ENCODE measurements around the gene CDK5RAP3. TPM values are rescaled to one million over a fixed set of nuclear protein-coding genes. Genes with fewer than 3 reads are reported as not detected.
A peak's percentile ranks its signal among the peaks of the same experiment; 100 is the strongest.

CDK5RAP3 gene
- total and polyA plus RNA-seq, 2 of the 13 experiments (the other 11 are each of a cell fraction or from before 2014, with no cell fraction given) = 128 to 154 TPM

- TF ChIP-seq ZBTB39 (CRISPR knock-in tag; IDR thresholded peaks at IDR 0.05) (peak; percentile 57; the same call in 1 of the 2 replicates), MZF1 (CRISPR knock-in tag; IDR thresholded peaks at IDR 0.05; ENCODE audit: borderline replicate concordance) (no peak), TBX2 (CRISPR knock-in tag; IDR thresholded peaks at IDR 0.05; ENCODE audit: borderline replicate concordance) (peak; percentile 75), ZHX2 (IDR thresholded peaks at IDR 0.05; ENCODE audit: low read depth) (peak; percentile 54; the same call in 1 of the 2 replicates), ZHX2 (CRISPR knock-in tag; IDR thresholded peaks at IDR 0.05; ENCODE audit: borderline replicate concordance) (no peak), ZMYM4 (CRISPR knock-in tag; IDR thresholded peaks at IDR 0.05) (peak; percentile 70), HOXA9 (CRISPR knock-in tag; IDR thresholded peaks at IDR 0.05; ENCODE audit: borderline replicate concordance) (no peak), NFE2 (CRISPR knock-in tag; IDR thresholded peaks at IDR 0.05) (no peak), ZNF687 (CRISPR knock-in tag; IDR thresholded peaks at IDR 0.05) (peak; percentile 82), ZC3H4 (CRISPR knock-in tag; IDR thresholded peaks at IDR 0.05; ENCODE audit: borderline replicate concordance) (no peak), ATF7 (IDR thresholded peaks at IDR 0.05) (no peak), ATF7 (CRISPR knock-in tag; IDR thresholded peaks at IDR 0.05) (no peak; the same call in 1 of the 2 replicates), POLR2AphosphoS5 (IDR thresholded peaks at IDR 0.05; ENCODE audit: low read depth, low read length) (no peak), ZMAT5 (CRISPR knock-in tag; IDR thresholded peaks at IDR 0.05; ENCODE audit: borderline replicate concordance, low read depth) (no peak), SNAPC2 (CRISPR knock-in tag; IDR thresholded peaks at IDR 0.05) (no peak), ZNF790 (CRISPR knock-in tag; IDR thresholded peaks at IDR 0.05; ENCODE audit: borderline replicate concordance) (no peak)
These were observed 54.4 kb downstream of the CDK5RAP3 start (continued) for GRCh38 chr17:48025040-48025903.
